ENCODE measurements around the gene CRTAC1. TPM values are rescaled to one million over a fixed set of nuclear protein-coding genes. Genes with fewer than 3 reads are reported as not detected.
A peak's percentile ranks its signal among the peaks of the same experiment; 100 is the strongest.

Gene CRTAC1
- total RNA-seq, 1 donor from 2014 or later, result 0.28 TPM

GRCh38 chr10:97903128-97904017 is 127.0 kb downstream of the CRTAC1 start:
- DNase-seq (ENCODE audit: low spot score), result no peak
- ATAC-seq, result no peak

- ATAC-seq, result no peak
These were observed 129.0 kb downstream of the CRTAC1 start for GRCh38 chr10:97901381-97901780.

GRCh38 chr10:97898429-97898828 is 132.0 kb downstream of the CRTAC1 start:
- ATAC-seq, result no peak

More at GRCh38 chr10:97901381-97901780, 129.0 kb downstream of the CRTAC1 start:
- DNase-seq (ENCODE audit: low spot score), result no peak

GRCh38 chr10:97896756-97897358 is 133.6 kb downstream of the CRTAC1 start:
- DNase-seq (ENCODE audit: low spot score) (no peak), ATAC-seq (no peak)

More at GRCh38 chr10:97898429-97898828, 132.0 kb downstream of the CRTAC1 start:
- DNase-seq (ENCODE audit: low spot score), result no peak

- DNase-seq (ENCODE audit: low spot score), result no peak
- peak; percentile 46 for ATAC-seq
These were observed 134.5 kb downstream of the CRTAC1 start for GRCh38 chr10:97895915-97896314.

GRCh38 chr10:97895084-97895483 is 135.3 kb downstream of the CRTAC1 start:
- ATAC-seq, result no peak

GRCh38 chr10:97894092-97894491 is 136.3 kb downstream of the CRTAC1 start:
- no peak for ATAC-seq
- no peak for DNase-seq (ENCODE audit: low spot score)

More at GRCh38 chr10:97895084-97895483, 135.3 kb downstream of the CRTAC1 start:
- no peak for DNase-seq (ENCODE audit: low spot score)

GRCh38 chr10:97892939-97893338 is 137.5 kb downstream of the CRTAC1 start:
- no peak for ATAC-seq
- DNase-seq (ENCODE audit: low spot score), result no peak

- ATAC-seq (no peak), DNase-seq (ENCODE audit: low spot score) (no peak)
These were observed 137.9 kb downstream of the CRTAC1 start for GRCh38 chr10:97892506-97892905.

GRCh38 chr10:97891497-97892167 is 138.8 kb downstream of the CRTAC1 start:
- DNase-seq (ENCODE audit: low spot score) (no peak), ATAC-seq (no peak)

GRCh38 chr10:97889461-97890265 is 140.8 kb downstream of the CRTAC1 start:
- DNase-seq (ENCODE audit: low spot score) (no peak), ATAC-seq (no peak)

- DNase-seq (ENCODE audit: low spot score), result no peak
- ATAC-seq, result no peak
These were observed 141.7 kb downstream of the CRTAC1 start for GRCh38 chr10:97888641-97889262.

- ATAC-seq (no peak), DNase-seq (ENCODE audit: low spot score) (no peak)
These were observed 142.3 kb downstream of the CRTAC1 start for GRCh38 chr10:97888134-97888533.

GRCh38 chr10:97887399-97887798 is 143.0 kb downstream of the CRTAC1 start:
- ATAC-seq, result no peak
- no peak for DNase-seq (ENCODE audit: low spot score)

GRCh38 chr10:97886286-97886685 is 144.1 kb downstream of the CRTAC1 start:
- ATAC-seq, result no peak
- DNase-seq (ENCODE audit: low spot score), result no peak

- ATAC-seq (no peak), DNase-seq (ENCODE audit: low spot score) (no peak)
These were observed 147.3 kb downstream of the CRTAC1 start for GRCh38 chr10:97883092-97883485.

GRCh38 chr10:97882142-97883091 is 148.0 kb downstream of the CRTAC1 start:
- DNase-seq (ENCODE audit: low spot score) (no peak), ATAC-seq (no peak)

- DNase-seq (ENCODE audit: low spot score) (no peak), ATAC-seq (no peak)
These were observed 150.3 kb downstream of the CRTAC1 start for GRCh38 chr10:97880109-97880508.

GRCh38 chr10:97879241-97879640 is 151.2 kb downstream of the CRTAC1 start:
- no peak for DNase-seq (ENCODE audit: low spot score)
- no peak for ATAC-seq

Data from left lobe of liver (tissue), 2 donors.